ENCODE results near the gene TAF1C. TPM values are rescaled to one million over a fixed set of nuclear protein-coding genes. Genes with fewer than 3 reads are reported as not detected.

The TAF1C gene
- total and polyA plus RNA-seq, 10 of the 15 experiments (the other 5 are each of a cell fraction or from before 2014, with no cell fraction given), result 0.98 to 40.1 (median 15.4) TPM

DNA sequence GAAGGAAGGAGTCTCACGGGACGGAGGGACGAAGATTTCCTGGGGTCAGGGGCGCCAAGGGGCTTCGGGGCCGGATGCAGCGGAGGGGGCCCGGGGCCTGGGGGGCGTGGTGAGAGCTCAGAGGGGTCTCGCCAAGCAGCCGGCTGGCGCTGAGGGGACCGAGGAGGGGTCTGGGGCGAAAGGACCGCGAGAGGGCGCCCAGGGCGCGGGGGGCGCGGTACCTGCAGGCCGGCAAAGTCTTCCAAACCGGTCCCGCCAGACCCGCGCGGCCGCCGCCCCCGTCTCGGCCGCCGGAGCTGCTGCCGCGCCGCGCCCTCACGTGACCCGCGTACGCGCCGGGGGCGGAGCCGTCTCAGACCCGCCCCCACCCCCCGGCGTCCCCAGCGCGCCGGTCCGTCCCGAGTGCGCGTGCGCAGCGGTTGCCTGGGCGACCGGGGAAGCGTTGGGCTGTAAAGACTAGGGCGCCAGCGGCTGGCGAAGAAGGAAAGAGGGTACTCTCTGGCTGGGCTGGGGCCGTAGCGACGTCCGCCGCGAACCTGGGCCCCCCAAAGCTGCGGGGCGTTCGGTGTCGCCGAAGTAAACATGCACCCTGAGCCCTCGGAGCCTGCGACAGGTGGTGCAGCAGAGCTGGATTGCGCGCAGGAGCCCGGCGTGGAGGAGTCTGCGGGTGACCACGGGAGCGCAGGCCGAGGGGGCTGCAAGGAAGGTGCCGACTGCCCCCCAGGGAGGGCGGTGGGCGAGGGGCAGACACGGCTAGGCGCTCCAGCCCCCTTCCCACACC lies 41.8 kb downstream of the TAF1C start, which contains the start of the genes DNAAF1 and HSDL1 (continued):
- TF ChIP-seq, protein P1, sequence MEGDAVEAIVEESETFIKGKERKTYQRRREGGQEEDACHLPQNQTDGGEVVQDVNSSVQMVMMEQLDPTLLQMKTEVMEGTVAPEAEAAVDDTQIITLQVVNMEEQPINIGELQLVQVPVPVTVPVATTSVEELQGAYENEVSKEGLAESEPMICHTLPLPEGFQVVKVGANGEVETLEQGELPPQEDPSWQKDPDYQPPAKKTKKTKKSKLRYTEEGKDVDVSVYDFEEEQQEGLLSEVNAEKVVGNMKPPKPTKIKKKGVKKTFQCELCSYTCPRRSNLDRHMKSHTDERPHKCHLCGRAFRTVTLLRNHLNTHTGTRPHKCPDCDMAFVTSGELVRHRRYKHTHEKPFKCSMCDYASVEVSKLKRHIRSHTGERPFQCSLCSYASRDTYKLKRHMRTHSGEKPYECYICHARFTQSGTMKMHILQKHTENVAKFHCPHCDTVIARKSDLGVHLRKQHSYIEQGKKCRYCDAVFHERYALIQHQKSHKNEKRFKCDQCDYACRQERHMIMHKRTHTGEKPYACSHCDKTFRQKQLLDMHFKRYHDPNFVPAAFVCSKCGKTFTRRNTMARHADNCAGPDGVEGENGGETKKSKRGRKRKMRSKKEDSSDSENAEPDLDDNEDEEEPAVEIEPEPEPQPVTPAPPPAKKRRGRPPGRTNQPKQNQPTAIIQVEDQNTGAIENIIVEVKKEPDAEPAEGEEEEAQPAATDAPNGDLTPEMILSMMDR (IDR thresholded peaks at IDR 0.05 in 2 of 3, conservative IDR thresholded peaks at IDR 0.05 in 1 of 3; ENCODE audit: control insufficient read depth in 2 of 3, extremely low read depth in 1 of 3, insufficient read depth in 1 of 3, low read depth in 3 of 3, low read length in 3 of 3), result peak in 1 of 3 experiments; percentile 24; a peak in 1 of 6 replicates
- peak; percentile 49; the same call in 1 of the 2 replicates for TF ChIP-seq YY1 (IDR thresholded peaks at IDR 0.05; ENCODE audit: low read depth, low read length)
- TF ChIP-seq MEF2B (IDR thresholded peaks at IDR 0.05; ENCODE audit: partially characterized antibody, poor library complexity, severe bottlenecking), result peak; percentile 13
- TF ChIP-seq, protein P2, sequence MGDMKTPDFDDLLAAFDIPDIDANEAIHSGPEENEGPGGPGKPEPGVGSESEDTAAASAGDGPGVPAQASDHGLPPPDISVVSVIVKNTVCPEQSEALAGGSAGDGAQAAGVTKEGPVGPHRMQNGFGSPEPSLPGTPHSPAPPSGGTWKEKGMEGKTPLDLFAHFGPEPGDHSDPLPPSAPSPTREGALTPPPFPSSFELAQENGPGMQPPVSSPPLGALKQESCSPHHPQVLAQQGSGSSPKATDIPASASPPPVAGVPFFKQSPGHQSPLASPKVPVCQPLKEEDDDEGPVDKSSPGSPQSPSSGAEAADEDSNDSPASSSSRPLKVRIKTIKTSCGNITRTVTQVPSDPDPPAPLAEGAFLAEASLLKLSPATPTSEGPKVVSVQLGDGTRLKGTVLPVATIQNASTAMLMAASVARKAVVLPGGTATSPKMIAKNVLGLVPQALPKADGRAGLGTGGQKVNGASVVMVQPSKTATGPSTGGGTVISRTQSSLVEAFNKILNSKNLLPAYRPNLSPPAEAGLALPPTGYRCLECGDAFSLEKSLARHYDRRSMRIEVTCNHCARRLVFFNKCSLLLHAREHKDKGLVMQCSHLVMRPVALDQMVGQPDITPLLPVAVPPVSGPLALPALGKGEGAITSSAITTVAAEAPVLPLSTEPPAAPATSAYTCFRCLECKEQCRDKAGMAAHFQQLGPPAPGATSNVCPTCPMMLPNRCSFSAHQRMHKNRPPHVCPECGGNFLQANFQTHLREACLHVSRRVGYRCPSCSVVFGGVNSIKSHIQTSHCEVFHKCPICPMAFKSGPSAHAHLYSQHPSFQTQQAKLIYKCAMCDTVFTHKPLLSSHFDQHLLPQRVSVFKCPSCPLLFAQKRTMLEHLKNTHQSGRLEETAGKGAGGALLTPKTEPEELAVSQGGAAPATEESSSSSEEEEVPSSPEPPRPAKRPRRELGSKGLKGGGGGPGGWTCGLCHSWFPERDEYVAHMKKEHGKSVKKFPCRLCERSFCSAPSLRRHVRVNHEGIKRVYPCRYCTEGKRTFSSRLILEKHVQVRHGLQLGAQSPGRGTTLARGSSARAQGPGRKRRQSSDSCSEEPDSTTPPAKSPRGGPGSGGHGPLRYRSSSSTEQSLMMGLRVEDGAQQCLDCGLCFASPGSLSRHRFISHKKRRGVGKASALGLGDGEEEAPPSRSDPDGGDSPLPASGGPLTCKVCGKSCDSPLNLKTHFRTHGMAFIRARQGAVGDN (IDR thresholded peaks at IDR 0.05), result peak; percentile 51
- peak; percentile 42 for TF ChIP-seq IKZF1 (conservative IDR thresholded peaks at IDR 0.05)
- TF ChIP-seq BHLHE40 (IDR thresholded peaks at IDR 0.05; ENCODE audit: borderline replicate concordance in 1 of 2, low read depth in 2 of 2, low read length in 1 of 2), result peak; percentile 95 to 99
- TF ChIP-seq EED (IDR thresholded peaks at IDR 0.05; ENCODE audit: low read depth), result no peak
- peak; percentile 70; the same call in 1 of the 2 replicates for TF ChIP-seq BACH1 (IDR thresholded peaks at IDR 0.05; ENCODE audit: borderline replicate concordance)
- TF ChIP-seq, protein P3, sequence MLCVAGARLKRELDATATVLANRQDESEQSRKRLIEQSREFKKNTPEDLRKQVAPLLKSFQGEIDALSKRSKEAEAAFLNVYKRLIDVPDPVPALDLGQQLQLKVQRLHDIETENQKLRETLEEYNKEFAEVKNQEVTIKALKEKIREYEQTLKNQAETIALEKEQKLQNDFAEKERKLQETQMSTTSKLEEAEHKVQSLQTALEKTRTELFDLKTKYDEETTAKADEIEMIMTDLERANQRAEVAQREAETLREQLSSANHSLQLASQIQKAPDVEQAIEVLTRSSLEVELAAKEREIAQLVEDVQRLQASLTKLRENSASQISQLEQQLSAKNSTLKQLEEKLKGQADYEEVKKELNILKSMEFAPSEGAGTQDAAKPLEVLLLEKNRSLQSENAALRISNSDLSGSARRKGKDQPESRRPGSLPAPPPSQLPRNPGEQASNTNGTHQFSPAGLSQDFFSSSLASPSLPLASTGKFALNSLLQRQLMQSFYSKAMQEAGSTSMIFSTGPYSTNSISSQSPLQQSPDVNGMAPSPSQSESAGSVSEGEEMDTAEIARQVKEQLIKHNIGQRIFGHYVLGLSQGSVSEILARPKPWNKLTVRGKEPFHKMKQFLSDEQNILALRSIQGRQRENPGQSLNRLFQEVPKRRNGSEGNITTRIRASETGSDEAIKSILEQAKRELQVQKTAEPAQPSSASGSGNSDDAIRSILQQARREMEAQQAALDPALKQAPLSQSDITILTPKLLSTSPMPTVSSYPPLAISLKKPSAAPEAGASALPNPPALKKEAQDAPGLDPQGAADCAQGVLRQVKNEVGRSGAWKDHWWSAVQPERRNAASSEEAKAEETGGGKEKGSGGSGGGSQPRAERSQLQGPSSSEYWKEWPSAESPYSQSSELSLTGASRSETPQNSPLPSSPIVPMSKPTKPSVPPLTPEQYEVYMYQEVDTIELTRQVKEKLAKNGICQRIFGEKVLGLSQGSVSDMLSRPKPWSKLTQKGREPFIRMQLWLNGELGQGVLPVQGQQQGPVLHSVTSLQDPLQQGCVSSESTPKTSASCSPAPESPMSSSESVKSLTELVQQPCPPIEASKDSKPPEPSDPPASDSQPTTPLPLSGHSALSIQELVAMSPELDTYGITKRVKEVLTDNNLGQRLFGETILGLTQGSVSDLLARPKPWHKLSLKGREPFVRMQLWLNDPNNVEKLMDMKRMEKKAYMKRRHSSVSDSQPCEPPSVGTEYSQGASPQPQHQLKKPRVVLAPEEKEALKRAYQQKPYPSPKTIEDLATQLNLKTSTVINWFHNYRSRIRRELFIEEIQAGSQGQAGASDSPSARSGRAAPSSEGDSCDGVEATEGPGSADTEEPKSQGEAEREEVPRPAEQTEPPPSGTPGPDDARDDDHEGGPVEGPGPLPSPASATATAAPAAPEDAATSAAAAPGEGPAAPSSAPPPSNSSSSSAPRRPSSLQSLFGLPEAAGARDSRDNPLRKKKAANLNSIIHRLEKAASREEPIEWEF (IDR thresholded peaks at IDR 0.05; ENCODE audit: insufficient replicate concordance, low read depth, low read length), result no peak
- peak; percentile 69; the same call in 1 of the 2 replicates for TF ChIP-seq SIN3A (IDR thresholded peaks at IDR 0.05; ENCODE audit: low read depth, low read length)
- TF ChIP-seq, protein P4, sequence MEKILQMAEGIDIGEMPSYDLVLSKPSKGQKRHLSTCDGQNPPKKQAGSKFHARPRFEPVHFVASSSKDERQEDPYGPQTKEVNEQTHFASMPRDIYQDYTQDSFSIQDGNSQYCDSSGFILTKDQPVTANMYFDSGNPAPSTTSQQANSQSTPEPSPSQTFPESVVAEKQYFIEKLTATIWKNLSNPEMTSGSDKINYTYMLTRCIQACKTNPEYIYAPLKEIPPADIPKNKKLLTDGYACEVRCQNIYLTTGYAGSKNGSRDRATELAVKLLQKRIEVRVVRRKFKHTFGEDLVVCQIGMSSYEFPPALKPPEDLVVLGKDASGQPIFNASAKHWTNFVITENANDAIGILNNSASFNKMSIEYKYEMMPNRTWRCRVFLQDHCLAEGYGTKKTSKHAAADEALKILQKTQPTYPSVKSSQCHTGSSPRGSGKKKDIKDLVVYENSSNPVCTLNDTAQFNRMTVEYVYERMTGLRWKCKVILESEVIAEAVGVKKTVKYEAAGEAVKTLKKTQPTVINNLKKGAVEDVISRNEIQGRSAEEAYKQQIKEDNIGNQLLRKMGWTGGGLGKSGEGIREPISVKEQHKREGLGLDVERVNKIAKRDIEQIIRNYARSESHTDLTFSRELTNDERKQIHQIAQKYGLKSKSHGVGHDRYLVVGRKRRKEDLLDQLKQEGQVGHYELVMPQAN (conservative IDR thresholded peaks at IDR 0.05), result peak; percentile 82
- no peak for TF ChIP-seq SUZ12 (IDR thresholded peaks at IDR 0.05; ENCODE audit: unreplicated experiment)
- TF ChIP-seq NR2C1 (IDR thresholded peaks at IDR 0.05), result 0 out of 2 replicates have a peak, but pooled peaks have one; percentile 31
